ENCODE results near the gene TRABD2B.

The TRABD2B gene

DNA sequence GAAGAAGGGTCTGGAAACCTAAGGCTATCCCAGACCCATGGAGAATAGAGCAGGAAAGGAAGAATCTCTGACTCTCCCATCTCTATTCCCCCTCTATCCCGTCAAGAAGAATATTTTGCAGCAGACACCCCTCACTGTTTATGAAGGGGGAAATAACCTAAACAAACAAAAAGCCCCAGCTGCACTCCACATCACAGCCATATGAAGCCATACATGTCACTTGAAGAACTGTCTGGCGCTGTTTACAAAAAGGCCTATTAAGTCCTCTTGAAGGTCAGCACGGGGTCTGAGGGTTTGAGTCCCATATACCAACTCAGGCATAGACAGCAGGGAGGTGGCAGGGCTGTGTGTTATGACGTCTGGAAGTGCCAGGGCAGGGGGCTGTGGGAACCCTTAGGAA, 31.4 kb downstream of the TRABD2B start:
- CTCF ChIA-PET: interaction anchor here (0.7 to 1.7 kb wide), 2 partner anchors 34 to 95 kb away, joined by 3 to 6 read pairs; no protein-coding TSS in a partner anchor
- H3K4me1 ChIP-seq (ENCODE audit: control insufficient read depth, insufficient read depth, low read length): peaks cover 15% of the 10 kb centered on the region
- no peak for TF ChIP-seq GLI4 (tag by site-specific recombination; IDR thresholded peaks at IDR 0.05)
- no peaks in the 10 kb centered on the region for H3K9me3 ChIP-seq (ENCODE audit: control insufficient read depth, insufficient read depth, low read depth, low read length)
- POLR2A ChIA-PET: no interaction called here
- no peak overlapping the region for H3K4me3 ChIP-seq (ENCODE audit: low read depth, low read length)
- H3K36me3 ChIP-seq (ENCODE audit: control insufficient read depth in 2 of 2, insufficient read depth in 1 of 2, low read length in 2 of 2): no peaks in the 10 kb centered on the region
- no peak overlapping the region for H3K27ac ChIP-seq (ENCODE audit: extremely low read depth, low read depth, low read length)

DNA sequence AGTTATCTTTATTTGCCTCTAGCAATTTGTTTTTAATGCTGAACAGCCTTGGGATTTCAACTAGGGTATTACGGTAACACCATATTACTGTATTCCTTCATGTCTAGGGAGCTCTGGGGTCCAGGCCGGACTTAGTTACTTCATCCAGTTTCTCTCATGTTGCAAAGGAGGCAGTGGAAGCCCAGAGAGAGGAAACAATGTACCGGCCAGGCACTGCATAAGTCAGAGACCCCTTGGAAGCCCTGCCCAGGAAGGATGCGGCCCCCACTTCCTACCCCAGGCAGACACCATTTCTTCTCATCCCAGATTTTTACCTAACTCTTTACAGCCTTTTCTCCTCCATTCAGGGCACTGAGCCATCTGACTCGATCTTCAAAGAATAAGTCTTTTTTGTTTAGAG, 32.5 kb downstream of the TRABD2B start:
- H3K27ac ChIP-seq (ENCODE audit: extremely low read depth, low read depth, low read length): no peak overlapping the region
- H3K36me3 ChIP-seq (ENCODE audit: control insufficient read depth in 2 of 2, insufficient read depth in 1 of 2, low read length in 2 of 2): no peaks in the 10 kb centered on the region
- H3K4me3 ChIP-seq (ENCODE audit: low read depth, low read length): no peak overlapping the region
- peaks cover 11% of the 10 kb centered on the region for H3K4me1 ChIP-seq (ENCODE audit: control insufficient read depth, insufficient read depth, low read length)
- TF ChIP-seq OVOL3 (tag by site-specific recombination; IDR thresholded peaks at IDR 0.05): no peak
- TF ChIP-seq ZNF610 (tag by site-specific recombination; IDR thresholded peaks at IDR 0.05; ENCODE audit: borderline replicate concordance): no peak
- no peak for TF ChIP-seq ZSCAN30 (tag by site-specific recombination; IDR thresholded peaks at IDR 0.05)
- TF ChIP-seq ZNF521 (tag by site-specific recombination; IDR thresholded peaks at IDR 0.05): no peak
- no peak for TF ChIP-seq SCRT1 (tag by site-specific recombination; IDR thresholded peaks at IDR 0.05; ENCODE audit: borderline replicate concordance)
- ChIA-PET POLR2A (no interaction called here), CTCF (no interaction called here)
- H3K9me3 ChIP-seq (ENCODE audit: control insufficient read depth, insufficient read depth, low read depth, low read length): no peaks in the 10 kb centered on the region

DNA sequence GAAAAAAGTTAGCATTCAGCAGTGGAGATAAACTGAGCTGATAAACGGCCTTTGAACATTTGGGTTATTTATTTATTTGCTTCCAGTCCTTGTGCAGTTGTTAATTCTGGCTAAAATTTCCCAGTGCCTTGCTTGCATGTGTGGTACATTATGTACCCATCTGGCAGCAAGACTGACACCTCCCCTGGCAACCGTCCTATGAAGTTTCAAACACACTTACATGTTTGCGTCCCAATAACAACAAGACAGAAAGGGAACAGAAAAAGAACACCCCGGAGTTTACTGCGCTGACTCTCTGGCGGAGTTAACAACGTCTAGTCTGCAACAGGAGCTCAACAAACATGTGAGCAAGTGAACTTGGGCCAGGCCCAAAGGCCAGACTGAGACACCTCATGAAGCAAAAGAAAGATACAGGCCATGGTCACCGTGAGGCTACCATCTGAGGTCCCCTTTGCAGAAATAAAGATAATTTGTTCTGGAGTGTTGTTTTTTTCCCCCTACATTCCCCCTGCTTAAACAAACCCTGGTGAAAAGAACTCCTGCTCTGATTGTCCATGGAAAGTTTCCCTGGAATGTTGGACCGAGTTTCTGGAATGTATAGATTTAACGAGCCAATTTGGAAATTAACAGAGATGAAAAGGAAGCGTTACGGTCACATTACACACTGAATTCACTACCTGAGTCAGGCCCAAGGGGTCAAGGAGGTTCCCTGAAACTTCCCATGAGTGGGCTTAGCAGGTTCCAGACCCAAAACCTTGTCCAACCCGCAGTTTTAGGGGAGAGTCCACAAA, 33.4 kb downstream of the TRABD2B start:
- Histone ChIP-seq H3K4me1 (ENCODE audit: control insufficient read depth, insufficient read depth, low read length) (peaks cover 11% of the 10 kb centered on the region), H3K27ac (ENCODE audit: extremely low read depth, low read depth, low read length) (no peak overlapping the region), H3K36me3 (ENCODE audit: control insufficient read depth in 2 of 2, insufficient read depth in 1 of 2, low read length in 2 of 2) (no peaks in the 10 kb centered on the region), H3K9me3 (ENCODE audit: control insufficient read depth, insufficient read depth, low read depth, low read length) (no peaks in the 10 kb centered on the region), H3K4me3 (ENCODE audit: low read depth, low read length) (no peak overlapping the region)
- CTCF ChIA-PET: no interaction called here
- POLR2A ChIA-PET: no interaction called here
- TF ChIP-seq IKZF3 (tag by site-specific recombination; IDR thresholded peaks at IDR 0.05) (peak; percentile 37; the same call in 1 of the 2 replicates), ZNF571 (tag by site-specific recombination; IDR thresholded peaks at IDR 0.05) (no peak)

DNA sequence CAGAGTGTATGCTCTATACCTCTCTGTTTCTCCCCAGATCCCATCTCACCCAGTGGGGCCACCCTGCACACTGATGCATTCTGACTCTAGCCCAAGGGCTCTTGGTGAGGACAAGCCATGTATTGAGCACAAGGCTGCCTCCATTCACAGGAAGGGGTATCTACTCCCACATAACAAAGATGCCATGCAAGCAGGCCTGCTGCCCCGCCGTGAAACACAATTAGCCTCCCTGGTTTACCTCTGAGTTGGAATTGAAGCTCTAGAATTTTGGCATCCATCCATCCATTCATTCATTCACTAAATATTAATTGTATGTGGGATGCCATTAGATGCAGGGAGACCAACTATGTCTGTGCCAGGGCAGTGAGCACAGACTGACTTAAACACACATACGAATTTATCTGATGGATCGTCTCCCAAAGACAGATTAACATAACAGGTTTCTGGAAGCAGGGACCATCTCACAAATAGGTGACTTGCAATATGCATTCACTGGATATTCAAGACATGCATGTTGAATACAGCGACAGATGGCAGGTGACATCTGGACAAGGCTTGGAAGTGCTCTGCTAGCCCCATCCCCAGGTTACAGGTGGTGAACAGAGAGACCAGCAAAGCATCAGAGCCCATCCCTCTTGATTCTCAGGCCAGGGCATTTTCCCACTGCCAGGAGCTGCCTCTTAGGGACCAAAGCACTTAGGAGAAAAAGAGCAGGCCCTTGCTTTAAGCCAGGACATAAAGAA, 34.3 kb downstream of the TRABD2B start:
- POLR2A ChIA-PET: no interaction called here
- Histone ChIP-seq H3K9me3 (ENCODE audit: control insufficient read depth, insufficient read depth, low read depth, low read length) (no peaks in the 10 kb centered on the region), H3K4me1 (ENCODE audit: control insufficient read depth, insufficient read depth, low read length) (peaks cover 11% of the 10 kb centered on the region), H3K27ac (ENCODE audit: extremely low read depth, low read depth, low read length) (no peak overlapping the region), H3K36me3 (ENCODE audit: control insufficient read depth in 2 of 2, insufficient read depth in 1 of 2, low read length in 2 of 2) (no peaks in the 10 kb centered on the region), H3K4me3 (ENCODE audit: low read depth, low read length) (no peak overlapping the region)
- CTCF ChIA-PET: interaction anchor here (0.6 kb wide), 1 partner anchor 237 kb away, joined by 4 read pairs; no protein-coding TSS in a partner anchor
- TF ChIP-seq ZNF626 (tag by site-specific recombination; IDR thresholded peaks at IDR 0.05): no peak
- no peak for TF ChIP-seq ZNF670 (tag by site-specific recombination; IDR thresholded peaks at IDR 0.05; ENCODE audit: low read depth)
- no peak for TF ChIP-seq ZNF266 (tag by site-specific recombination; IDR thresholded peaks at IDR 0.05; ENCODE audit: low read depth)
- no peak for TF ChIP-seq ZNF600 (tag by site-specific recombination; IDR thresholded peaks at IDR 0.05)
- no peak for TF ChIP-seq ZNF521 (tag by site-specific recombination; IDR thresholded peaks at IDR 0.05)
- TF ChIP-seq, protein P1, sequence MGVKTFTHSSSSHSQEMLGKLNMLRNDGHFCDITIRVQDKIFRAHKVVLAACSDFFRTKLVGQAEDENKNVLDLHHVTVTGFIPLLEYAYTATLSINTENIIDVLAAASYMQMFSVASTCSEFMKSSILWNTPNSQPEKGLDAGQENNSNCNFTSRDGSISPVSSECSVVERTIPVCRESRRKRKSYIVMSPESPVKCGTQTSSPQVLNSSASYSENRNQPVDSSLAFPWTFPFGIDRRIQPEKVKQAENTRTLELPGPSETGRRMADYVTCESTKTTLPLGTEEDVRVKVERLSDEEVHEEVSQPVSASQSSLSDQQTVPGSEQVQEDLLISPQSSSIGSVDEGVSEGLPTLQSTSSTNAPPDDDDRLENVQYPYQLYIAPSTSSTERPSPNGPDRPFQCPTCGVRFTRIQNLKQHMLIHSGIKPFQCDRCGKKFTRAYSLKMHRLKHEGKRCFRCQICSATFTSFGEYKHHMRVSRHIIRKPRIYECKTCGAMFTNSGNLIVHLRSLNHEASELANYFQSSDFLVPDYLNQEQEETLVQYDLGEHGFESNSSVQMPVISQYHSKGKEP (tag by site-specific recombination; IDR thresholded peaks at IDR 0.05): no peak
- no peak for TF ChIP-seq ZNF292 (tag by site-specific recombination; IDR thresholded peaks at IDR 0.05; ENCODE audit: borderline replicate concordance, low read depth)
- no peak for TF ChIP-seq ZSCAN30 (tag by site-specific recombination; IDR thresholded peaks at IDR 0.05)
- TF ChIP-seq ZNF558 (tag by site-specific recombination; IDR thresholded peaks at IDR 0.05): no peak
- TF ChIP-seq, protein P2, sequence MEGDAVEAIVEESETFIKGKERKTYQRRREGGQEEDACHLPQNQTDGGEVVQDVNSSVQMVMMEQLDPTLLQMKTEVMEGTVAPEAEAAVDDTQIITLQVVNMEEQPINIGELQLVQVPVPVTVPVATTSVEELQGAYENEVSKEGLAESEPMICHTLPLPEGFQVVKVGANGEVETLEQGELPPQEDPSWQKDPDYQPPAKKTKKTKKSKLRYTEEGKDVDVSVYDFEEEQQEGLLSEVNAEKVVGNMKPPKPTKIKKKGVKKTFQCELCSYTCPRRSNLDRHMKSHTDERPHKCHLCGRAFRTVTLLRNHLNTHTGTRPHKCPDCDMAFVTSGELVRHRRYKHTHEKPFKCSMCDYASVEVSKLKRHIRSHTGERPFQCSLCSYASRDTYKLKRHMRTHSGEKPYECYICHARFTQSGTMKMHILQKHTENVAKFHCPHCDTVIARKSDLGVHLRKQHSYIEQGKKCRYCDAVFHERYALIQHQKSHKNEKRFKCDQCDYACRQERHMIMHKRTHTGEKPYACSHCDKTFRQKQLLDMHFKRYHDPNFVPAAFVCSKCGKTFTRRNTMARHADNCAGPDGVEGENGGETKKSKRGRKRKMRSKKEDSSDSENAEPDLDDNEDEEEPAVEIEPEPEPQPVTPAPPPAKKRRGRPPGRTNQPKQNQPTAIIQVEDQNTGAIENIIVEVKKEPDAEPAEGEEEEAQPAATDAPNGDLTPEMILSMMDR (tag by site-specific recombination; IDR thresholded peaks at IDR 0.05): no peak
- TF ChIP-seq, protein P3, sequence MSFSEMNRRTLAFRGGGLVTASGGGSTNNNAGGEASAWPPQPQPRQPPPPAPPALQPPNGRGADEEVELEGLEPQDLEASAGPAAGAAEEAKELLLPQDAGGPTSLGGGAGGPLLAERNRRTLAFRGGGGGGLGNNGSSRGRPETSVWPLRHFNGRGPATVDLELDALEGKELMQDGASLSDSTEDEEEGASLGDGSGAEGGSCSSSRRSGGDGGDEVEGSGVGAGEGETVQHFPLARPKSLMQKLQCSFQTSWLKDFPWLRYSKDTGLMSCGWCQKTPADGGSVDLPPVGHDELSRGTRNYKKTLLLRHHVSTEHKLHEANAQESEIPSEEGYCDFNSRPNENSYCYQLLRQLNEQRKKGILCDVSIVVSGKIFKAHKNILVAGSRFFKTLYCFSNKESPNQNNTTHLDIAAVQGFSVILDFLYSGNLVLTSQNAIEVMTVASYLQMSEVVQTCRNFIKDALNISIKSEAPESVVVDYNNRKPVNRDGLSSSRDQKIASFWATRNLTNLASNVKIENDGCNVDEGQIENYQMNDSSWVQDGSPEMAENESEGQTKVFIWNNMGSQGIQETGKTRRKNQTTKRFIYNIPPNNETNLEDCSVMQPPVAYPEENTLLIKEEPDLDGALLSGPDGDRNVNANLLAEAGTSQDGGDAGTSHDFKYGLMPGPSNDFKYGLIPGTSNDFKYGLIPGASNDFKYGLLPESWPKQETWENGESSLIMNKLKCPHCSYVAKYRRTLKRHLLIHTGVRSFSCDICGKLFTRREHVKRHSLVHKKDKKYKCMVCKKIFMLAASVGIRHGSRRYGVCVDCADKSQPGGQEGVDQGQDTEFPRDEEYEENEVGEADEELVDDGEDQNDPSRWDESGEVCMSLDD (tag by site-specific recombination; IDR thresholded peaks at IDR 0.05): no peak
- no peak for TF ChIP-seq ZNF239 (tag by site-specific recombination; IDR thresholded peaks at IDR 0.05)
- no peak for TF ChIP-seq ZNF223 (tag by site-specific recombination; IDR thresholded peaks at IDR 0.05)
- TF ChIP-seq SCRT2 (tag by site-specific recombination; IDR thresholded peaks at IDR 0.05): peak; percentile 62
- TF ChIP-seq ZFP69B (tag by site-specific recombination; IDR thresholded peaks at IDR 0.05): no peak
